Activated CD4-positive, alpha-beta T cell treated with anti-CD3 and anti-CD28 coated beads, Interleukin-2, Interleukin-4, amounts not matched to agents 100 ng/mL and 50 ng/mL, durations not matched to agents 16 hours and 8 hours (primary cell): ENCODE data around the gene HHATL.

Experiments used
- DNase-seq: peaks from one replicate; pipeline ENCODE4 v3.0.0-alpha.2; 2020; ENCODE audit warnings: low spot score

Gene HHATL, protein sequence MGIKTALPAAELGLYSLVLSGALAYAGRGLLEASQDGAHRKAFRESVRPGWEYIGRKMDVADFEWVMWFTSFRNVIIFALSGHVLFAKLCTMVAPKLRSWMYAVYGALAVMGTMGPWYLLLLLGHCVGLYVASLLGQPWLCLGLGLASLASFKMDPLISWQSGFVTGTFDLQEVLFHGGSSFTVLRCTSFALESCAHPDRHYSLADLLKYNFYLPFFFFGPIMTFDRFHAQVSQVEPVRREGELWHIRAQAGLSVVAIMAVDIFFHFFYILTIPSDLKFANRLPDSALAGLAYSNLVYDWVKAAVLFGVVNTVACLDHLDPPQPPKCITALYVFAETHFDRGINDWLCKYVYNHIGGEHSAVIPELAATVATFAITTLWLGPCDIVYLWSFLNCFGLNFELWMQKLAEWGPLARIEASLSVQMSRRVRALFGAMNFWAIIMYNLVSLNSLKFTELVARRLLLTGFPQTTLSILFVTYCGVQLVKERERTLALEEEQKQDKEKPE

GRCh38 chr3:42702066-42702951 lies at the start of gene HHATL:
Gene HHATL, minus strand, starts transcription at chr3:42702798. Its CDS starts 1,972 bp downstream, at chr3:42700826.
- no peak for DNase-seq

GRCh38 chr3:42751609-42752008 lies 49.0 kb upstream of the HHATL start:
- DNase-seq: no peak

GRCh38 chr3:42750834-42751233 lies 48.2 kb upstream of the HHATL start:
- no peak for DNase-seq

DNA sequence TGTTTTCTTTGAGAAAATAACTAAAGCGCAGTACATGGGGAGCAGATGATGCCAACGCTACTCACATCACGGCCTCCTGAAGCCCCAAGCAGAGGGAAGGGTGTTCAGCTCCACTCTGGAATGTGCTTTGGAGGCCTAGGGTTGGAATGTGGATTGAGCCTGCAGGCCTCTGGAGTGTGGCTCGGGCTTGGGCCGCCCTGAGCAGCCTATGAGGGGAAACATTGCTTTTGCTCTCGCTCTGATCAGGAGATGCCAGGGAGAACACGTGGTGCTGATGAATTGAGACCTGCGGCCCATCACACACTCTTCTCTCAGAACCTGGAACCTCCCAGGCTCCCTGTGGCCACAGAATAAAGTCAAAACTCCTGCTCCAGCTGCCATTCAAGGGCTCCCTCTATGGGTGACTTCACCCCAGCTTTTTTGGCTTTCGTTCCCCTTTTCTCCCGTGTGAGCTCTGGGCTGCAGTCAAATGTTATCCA lies 47.2 kb upstream of the HHATL start:
- no peak for DNase-seq

GRCh38 chr3:42749025-42749752 lies 46.6 kb upstream of the HHATL start:
- DNase-seq: no peak

- no peak for DNase-seq
These were observed 45.0 kb upstream of the HHATL start for GRCh38 chr3:42747581-42747980.

GRCh38 chr3:42746455-42747450 lies 44.2 kb upstream of the HHATL start:
- no peak for DNase-seq

DNA sequence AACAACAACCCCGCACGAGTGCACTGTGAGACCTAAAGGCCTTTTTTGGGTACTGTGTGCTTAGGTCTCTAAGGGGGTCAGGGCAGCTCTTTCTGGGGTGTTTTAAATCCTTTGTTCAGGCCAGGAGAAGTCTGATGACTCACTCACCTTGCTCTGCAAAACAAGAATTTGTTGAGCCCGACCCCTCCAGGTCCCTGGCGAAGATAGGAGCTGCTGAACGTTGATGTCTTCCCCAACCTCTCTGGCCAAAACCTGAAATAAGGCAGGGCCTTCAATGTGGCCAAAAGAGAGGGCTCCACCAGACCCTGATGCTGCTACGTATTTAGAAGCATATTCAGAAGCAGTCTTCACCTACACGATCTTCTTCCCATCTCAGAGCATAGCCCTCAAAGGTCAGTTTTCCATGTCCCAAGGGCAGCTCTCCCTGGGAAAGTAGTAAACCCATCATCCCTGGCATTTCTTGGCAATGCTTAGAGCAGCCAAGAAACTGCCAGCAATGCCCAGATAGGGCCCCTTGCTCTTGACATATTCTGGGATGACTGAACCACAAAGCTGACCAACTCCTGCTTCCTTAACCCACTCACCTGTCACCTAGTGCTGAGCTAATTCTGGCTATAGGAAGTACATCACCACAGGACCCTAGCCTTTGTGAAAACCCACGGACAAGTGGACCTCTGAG lies 43.3 kb upstream of the HHATL start:
- DNase-seq: no peak

GRCh38 chr3:42745291-42745745 lies 42.7 kb upstream of the HHATL start:
- DNase-seq: no peak

- DNase-seq: no peak
These were observed 40.8 kb upstream of the HHATL start for GRCh38 chr3:42743204-42743995.

DNA sequence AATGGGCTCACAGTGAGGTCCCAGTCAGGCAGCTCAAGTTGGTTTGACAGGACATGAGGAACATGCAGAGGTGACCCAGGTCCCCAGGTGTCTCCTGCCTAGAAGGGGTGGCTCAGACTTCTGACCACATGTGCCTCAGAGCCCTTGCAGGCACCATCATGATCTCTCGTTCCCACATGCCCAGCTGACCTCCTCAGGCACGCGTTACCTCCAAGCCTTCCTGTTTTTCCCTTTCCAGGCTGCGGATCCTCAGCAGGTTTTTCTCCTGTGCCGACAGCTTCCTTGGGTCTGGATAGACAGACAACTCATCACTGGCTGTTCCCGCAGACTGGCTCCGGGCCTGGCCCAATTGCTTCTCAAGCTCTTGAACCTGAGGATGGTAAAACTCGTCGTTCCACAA lies 40.1 kb upstream of the HHATL start:
- DNase-seq: no peak

DNA sequence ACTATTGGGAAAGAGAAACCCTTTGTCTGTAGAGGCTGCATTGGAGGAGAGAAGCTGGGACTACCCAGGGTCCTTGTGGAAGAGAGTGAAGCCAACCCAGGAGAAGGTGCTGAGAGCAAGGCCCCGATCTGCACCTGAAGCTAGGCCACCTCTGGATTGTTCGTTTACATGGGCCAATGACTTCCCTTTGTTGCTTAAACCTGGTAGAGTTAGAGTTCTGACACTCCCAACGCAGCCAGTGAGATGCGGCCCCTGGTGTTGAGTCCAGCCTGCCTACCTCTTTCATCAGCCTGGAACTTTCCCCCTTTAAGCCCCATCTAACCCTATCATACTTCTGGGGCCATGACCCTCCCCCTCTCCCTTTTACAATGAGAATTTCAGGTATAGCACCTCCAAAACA lies 39.7 kb upstream of the HHATL start:
- DNase-seq: no peak

DNA sequence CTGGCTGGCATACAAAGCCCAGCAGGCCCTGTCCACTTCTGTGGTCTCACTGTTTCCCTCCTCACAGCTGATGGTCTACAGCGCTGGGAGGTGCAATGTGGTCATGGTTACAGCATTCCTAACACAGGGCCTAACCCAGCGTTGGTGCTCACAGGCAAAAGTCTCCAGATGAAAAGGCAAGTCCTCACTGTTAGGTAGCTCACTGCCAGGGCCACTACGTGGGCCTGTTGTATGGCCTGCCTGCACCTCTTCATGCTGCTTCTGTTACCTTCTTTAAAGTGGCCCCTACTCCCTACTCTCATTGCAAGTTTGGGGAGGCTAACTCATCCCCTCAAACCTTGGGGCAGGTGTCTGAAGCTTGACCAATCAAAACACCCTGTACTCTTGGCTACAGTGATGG lies 39.2 kb upstream of the HHATL start:
- DNase-seq: no peak

- DNase-seq: no peak
These were observed 37.0 kb upstream of the HHATL start for GRCh38 chr3:42739401-42740158.

DNA sequence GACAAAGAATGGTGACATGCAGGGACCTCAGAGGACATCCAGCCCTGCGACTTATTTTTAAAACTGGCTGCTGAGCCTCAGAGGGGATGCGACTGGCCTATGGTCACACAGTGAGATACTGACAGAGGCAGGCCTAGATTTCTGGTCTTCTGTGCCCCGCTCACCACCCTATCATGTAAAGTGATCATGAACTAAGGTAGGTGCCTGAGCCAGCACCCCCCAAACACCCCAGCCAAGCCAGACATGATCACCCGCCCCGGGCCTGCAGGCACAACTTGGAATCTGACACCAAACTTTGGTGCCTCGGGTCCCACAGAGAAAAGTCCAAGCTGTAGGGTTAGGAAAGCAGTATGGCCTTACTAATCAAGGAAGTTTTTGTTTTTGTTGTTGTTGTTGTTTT lies 33.9 kb upstream of the HHATL start:
- no peak for DNase-seq

DNA sequence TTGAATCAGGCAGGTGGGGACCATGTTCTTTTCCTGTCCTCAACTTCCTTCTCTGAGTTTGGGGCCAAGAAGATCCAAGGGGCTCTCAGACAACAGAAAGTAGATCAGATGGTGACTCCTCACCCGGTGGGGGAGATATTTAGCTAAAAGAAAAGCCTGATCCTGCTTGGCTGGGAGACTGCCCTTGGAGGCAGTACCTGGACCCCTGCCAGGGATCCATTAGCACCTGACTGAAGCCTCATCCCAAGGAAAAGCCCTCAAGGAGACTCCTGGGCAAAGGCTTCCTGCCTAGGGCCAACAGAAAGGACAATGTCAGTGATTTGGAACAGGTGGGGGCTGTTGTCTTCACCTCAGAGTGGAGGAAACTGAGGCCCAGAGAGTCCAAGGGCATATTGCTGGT lies 33.5 kb upstream of the HHATL start:
- DNase-seq: no peak

DNA sequence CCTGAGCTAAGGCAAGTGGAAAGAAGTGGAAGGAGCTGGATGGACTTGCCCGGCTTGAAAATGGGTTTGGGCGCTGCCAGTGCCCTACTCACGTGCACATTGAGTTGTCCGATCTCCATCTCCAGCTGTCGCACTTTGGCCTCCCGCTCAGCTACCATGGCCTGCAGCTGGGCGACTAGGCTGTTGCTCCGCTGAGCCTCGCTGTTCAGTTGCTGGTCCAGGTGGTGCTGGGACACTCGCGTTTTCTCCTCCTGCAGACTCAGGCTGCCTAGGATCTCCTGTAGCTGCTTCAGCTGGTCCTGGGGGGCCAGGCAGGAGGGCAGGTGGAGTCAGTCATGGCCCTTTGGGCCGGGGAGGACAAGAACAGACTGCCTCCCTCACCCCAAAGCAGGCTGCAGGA lies 33.0 kb upstream of the HHATL start:
- no peak for DNase-seq

DNA sequence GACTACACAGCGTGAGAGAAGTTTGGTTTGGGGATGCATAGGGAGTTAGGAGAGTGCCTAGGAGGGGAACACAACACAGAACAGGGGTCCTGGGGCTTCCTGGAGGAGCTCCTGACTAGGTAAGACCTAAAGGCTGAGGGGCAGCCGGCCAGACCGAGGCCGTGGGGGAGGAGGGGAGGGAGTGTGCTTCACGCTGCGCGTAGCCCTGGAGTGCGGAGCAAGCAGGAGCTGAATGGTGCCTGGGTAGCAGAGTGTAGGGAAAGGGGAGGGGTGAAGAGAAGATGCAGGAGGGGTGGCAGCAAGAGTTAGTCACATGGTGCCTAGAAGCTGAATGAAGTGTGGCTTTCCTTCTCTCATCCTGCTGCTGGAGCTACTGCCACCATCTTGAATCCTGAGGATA lies 32.4 kb upstream of the HHATL start:
- DNase-seq: no peak
